H9 (cell line): ENCODE data around the gene DNAJC22. TPM values are rescaled to one million over a fixed set of nuclear protein-coding genes. Genes with fewer than 3 reads are reported as not detected.

Source experiments
- DNase-seq: peaks from one replicate; pipeline ENCODE4 v3.0.0-alpha.2; 2017
- H2AFZ ChIP-seq: one replicate; pipeline ENCODE4 v1.6.1; 2013; ENCODE audit warnings: mild to moderate bottlenecking, low read length, control low read depth, moderate library complexity
- H2AK5ac ChIP-seq: 2 replicates; pipeline ENCODE4 v1.6.1; 2013; ENCODE audit warnings: low read length, control low read depth, mixed read lengths; ENCODE audit not compliant: insufficient read length
- H2BK120ac ChIP-seq: one replicate; pipeline ENCODE4 v1.6.1; 2013; ENCODE audit warnings: low read depth, mild to moderate bottlenecking, low read length, control low read depth, inconsistent platforms; ENCODE audit not compliant: poor library complexity, severe bottlenecking
- H2BK12ac ChIP-seq: 2 replicates; pipeline ENCODE4 v1.6.1; 2013; ENCODE audit warnings: low read length, control low read depth, mixed read lengths, low read depth; ENCODE audit not compliant: insufficient read length
- H2BK15ac ChIP-seq: 2 replicates; pipeline ENCODE4 v1.6.1; 2013; ENCODE audit warnings: low read depth, low read length, control low read depth
- H2BK20ac ChIP-seq: one replicate; pipeline ENCODE4 v1.6.1; 2013; ENCODE audit warnings: low read depth, mild to moderate bottlenecking, low read length, control low read depth, inconsistent platforms; ENCODE audit not compliant: poor library complexity, severe bottlenecking
- H2BK5ac ChIP-seq: 2 replicates; pipeline ENCODE4 v1.6.1; 2013; ENCODE audit warnings: low read length, control low read depth, mixed read lengths; ENCODE audit not compliant: insufficient read length
- H3K14ac ChIP-seq: 2 replicates; pipeline ENCODE4 v1.6.1; 2013; ENCODE audit warnings: low read length, control low read depth; ENCODE audit not compliant: insufficient read depth
- H3K18ac ChIP-seq: 2 replicates; pipeline ENCODE4 v1.6.1; 2013; ENCODE audit warnings: low read depth, mild to moderate bottlenecking, mixed read lengths, low read length, control low read depth; ENCODE audit not compliant: insufficient read length
- H3K23ac ChIP-seq: 2 replicates; pipeline ENCODE4 v1.6.1; 2013; ENCODE audit warnings: low read length, control low read depth, mixed read lengths, low read depth; ENCODE audit not compliant: insufficient read length
- H3K23me2 ChIP-seq: 2 replicates; pipeline ENCODE4 v1.6.1; 2013; ENCODE audit warnings: low read depth, mild to moderate bottlenecking, mixed read lengths, low read length, control low read depth; ENCODE audit not compliant: insufficient read length, poor library complexity, severe bottlenecking
- H3K27ac ChIP-seq: 2 replicates; pipeline ENCODE4 v1.5.1; 2013; ENCODE audit warnings: low read length, control low read depth, mixed read lengths, low read depth; ENCODE audit not compliant: insufficient read length
- H3K27me3 ChIP-seq: 2 replicates; pipeline ENCODE4 v1.6.1; 2013; ENCODE audit warnings: low read length, control low read depth, inconsistent platforms; ENCODE audit not compliant: insufficient read depth
- H3K4ac ChIP-seq: 2 replicates; pipeline ENCODE4 v1.6.1; 2013; ENCODE audit warnings: low read depth, mild to moderate bottlenecking, control low read depth, inconsistent platforms, low read length, moderate library complexity
- H3K4me1 ChIP-seq: 2 replicates; pipeline ENCODE4 v1.6.1; 2013; ENCODE audit warnings: low read length, control low read depth, inconsistent platforms; ENCODE audit not compliant: insufficient read depth
- H3K4me2 ChIP-seq: 2 replicates; pipeline ENCODE4 v1.6.1; 2013; ENCODE audit warnings: low read length, control low read depth, mixed read lengths; ENCODE audit not compliant: insufficient read length, insufficient read depth
- H3K56ac ChIP-seq: 2 replicates; pipeline ENCODE4 v1.6.1; 2013; ENCODE audit warnings: low read depth, mild to moderate bottlenecking, mixed read lengths, low read length, control low read depth; ENCODE audit not compliant: insufficient read length
- H3K79me1 ChIP-seq: 2 replicates; pipeline ENCODE4 v1.6.1; 2013; ENCODE audit warnings: low read depth, mild to moderate bottlenecking, moderate library complexity, low read length, control low read depth, inconsistent platforms; ENCODE audit not compliant: insufficient read depth, poor library complexity, severe bottlenecking
- H3K79me2 ChIP-seq: 2 replicates; pipeline ENCODE4 v1.6.1; 2013; ENCODE audit warnings: low read length, control low read depth, inconsistent platforms; ENCODE audit not compliant: insufficient read depth
- H3K9ac ChIP-seq: 2 replicates; pipeline ENCODE4 v1.6.1; 2013; ENCODE audit warnings: low read length, control low read depth, mixed read lengths; ENCODE audit not compliant: insufficient read length; ENCODE audit errors: extremely low read depth
- H3K9me3 ChIP-seq: one replicate; pipeline ENCODE4 v1.6.1; 2013; ENCODE audit warnings: low read depth, low read length, inconsistent platforms; ENCODE audit not compliant: control insufficient read depth
- H3T11ph ChIP-seq: one replicate; pipeline ENCODE4 v1.6.1; 2013; ENCODE audit warnings: mild to moderate bottlenecking, low read length, control low read depth, inconsistent platforms
- H4K20me1 ChIP-seq: one replicate; pipeline ENCODE4 v1.6.1; 2013; ENCODE audit not compliant: control insufficient read depth, insufficient read length, insufficient read depth
- H4K5ac ChIP-seq: 2 replicates; pipeline ENCODE4 v1.6.1; 2013; ENCODE audit warnings: low read depth, mild to moderate bottlenecking, mixed read lengths, low read length, control low read depth; ENCODE audit not compliant: insufficient read length
- H4K8ac ChIP-seq: replicated peaks from 2 replicates; pipeline ENCODE4 v1.6.1; 2013; ENCODE audit warnings: low read length, control low read depth, mixed read lengths, low read depth; ENCODE audit not compliant: insufficient read length
- H4K91ac ChIP-seq: 2 replicates; pipeline ENCODE4 v1.6.1; 2013; ENCODE audit warnings: low read depth, mild to moderate bottlenecking, moderate library complexity, mixed read lengths, low read length, control low read depth; ENCODE audit not compliant: insufficient read length
- H3K27ac Mint-ChIP-seq, 3 experiments: 2 replicates in 2 of 3; 3 replicates in 1 of 3; pipeline ENCODE4 v1.8.0; 2020 to 2021; ENCODE audit warnings: mixed read lengths in 3 of 3, mild to moderate bottlenecking in 1 of 3, moderate library complexity in 1 of 3
- H3K27me3 Mint-ChIP-seq: 2 replicates; pipeline ENCODE4 v1.8.0; 2021; ENCODE audit warnings: low read depth, mild to moderate bottlenecking, moderate library complexity, mixed read lengths
- H3K36me3 Mint-ChIP-seq, 3 experiments: 2 replicates in 2 of 3; 3 replicates in 1 of 3; pipeline ENCODE4 v1.8.0; 2020 to 2021; ENCODE audit warnings: low read depth in 3 of 3, mixed read lengths in 3 of 3; ENCODE audit not compliant: insufficient read depth in 1 of 3
- H3K4me1 Mint-ChIP-seq, 2 experiments: 2 replicates each; pipeline ENCODE4 v1.8.0; 2020; ENCODE audit warnings: mixed read lengths in 2 of 2
- H3K4me3 Mint-ChIP-seq, 2 experiments: 2 replicates in 1 of 2; 3 replicates in 1 of 2; pipeline ENCODE4 v1.8.0; 2020 to 2021; ENCODE audit warnings: mild to moderate bottlenecking in 2 of 2, mixed read lengths in 2 of 2, moderate library complexity in 1 of 2
- H3K9me3 Mint-ChIP-seq, 2 experiments: 2 replicates in 1 of 2; 3 replicates in 1 of 2; pipeline ENCODE4 v1.8.0; 2020; ENCODE audit warnings: mild to moderate bottlenecking in 2 of 2, mixed read lengths in 2 of 2, moderate library complexity in 1 of 2
- WGBS: extraction: QIAGEN DNeasy Blood & Tissue Kit; methylation state at CpG from one replicate; pipeline ENCODE4 v1.1.7; 2013; ENCODE audit warnings: missing lambda C conversion rate, low lambda C conversion rate, mixed read lengths; ENCODE audit not compliant: insufficient read length; ENCODE audit errors: extremely low coverage; 5-methylcytosine and 5-hydroxymethylcytosine counted together
- total RNA-seq: library from RNA; stranded (reverse); gene quantifications from 2 replicates; pipeline ENCODE4 v1.2.1, GENCODE V29; 2021
- TF ChIP-seq, protein P1 (sequence below): fragments of 200-600 bp; sonication (generic); conservative IDR thresholded peaks from 3 replicates; pipeline ENCODE4 v1.8.0; 2021; ENCODE audit warnings: antibody characterized with exemption, mild to moderate bottlenecking

Gene DNAJC22
- total RNA-seq, 1 experiment from 2014 or later = 3.2 TPM

DNA sequence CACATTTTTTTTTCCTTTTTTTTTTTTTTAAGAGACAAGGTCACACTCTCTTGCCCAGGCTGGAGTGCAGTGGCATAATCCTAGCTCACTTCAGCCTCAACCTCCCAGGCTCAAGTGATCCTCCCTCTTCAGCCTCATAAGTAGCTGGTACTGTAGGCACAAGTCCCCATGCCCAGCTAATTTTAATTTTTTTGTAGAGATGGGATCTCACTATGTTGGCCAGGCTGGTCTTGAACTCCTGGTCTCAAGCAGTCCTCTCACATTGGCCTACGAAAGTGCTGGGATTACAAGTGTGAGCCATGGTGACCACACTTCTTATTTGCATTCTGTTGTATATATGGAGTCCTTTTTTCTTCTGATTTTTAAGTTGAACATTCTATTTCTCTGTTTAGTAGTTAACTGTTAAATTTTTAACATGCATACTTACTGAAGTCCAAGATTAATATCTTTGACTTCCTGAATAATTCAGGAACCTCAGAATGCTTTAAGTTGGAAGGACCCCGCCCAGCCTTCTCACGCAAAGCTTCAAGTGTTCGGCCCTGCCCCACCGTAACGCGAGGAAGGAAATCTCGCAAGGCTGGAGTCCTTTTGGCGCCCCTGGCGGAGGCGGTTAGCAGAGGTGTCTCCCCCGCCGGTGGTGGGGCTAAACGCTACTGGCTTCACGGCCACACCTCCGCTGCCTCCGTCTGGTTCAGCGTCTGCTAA is 42.1 kb downstream of the DNAJC22 start:
- H3K79me1 ChIP-seq = no peaks in the 10 kb centered on the region
- no peak overlapping the region for H2AFZ ChIP-seq
- no peak overlapping the region for H2BK120ac ChIP-seq
- no peaks in the 10 kb centered on the region for H3K79me2 ChIP-seq
- H3T11ph ChIP-seq = no peak overlapping the region
- no peak overlapping the region for H3K9ac ChIP-seq
- TF ChIP-seq, protein P1, sequence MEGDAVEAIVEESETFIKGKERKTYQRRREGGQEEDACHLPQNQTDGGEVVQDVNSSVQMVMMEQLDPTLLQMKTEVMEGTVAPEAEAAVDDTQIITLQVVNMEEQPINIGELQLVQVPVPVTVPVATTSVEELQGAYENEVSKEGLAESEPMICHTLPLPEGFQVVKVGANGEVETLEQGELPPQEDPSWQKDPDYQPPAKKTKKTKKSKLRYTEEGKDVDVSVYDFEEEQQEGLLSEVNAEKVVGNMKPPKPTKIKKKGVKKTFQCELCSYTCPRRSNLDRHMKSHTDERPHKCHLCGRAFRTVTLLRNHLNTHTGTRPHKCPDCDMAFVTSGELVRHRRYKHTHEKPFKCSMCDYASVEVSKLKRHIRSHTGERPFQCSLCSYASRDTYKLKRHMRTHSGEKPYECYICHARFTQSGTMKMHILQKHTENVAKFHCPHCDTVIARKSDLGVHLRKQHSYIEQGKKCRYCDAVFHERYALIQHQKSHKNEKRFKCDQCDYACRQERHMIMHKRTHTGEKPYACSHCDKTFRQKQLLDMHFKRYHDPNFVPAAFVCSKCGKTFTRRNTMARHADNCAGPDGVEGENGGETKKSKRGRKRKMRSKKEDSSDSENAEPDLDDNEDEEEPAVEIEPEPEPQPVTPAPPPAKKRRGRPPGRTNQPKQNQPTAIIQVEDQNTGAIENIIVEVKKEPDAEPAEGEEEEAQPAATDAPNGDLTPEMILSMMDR = peak; percentile 85
- H2BK15ac ChIP-seq = no peak overlapping the region
- Mint-ChIP-seq H3K27me3 (no peaks in the 10 kb centered on the region), H3K27ac (peak overlapping the region in 1 of 3 experiments; percentile 20; a peak in 1 of 7 replicates), H3K9me3 (no peaks in the 10 kb centered on the region), H3K4me1 (peaks cover 0 to 15% of the 10 kb centered on the region in 2 experiments; a peak in 2 of 4 replicates), H3K4me3 (peak overlapping the region in 1 of 2 experiments; percentile 47; a peak in 1 of 5 replicates), H3K36me3 (peaks cover 0 to 5% (median 1%) of the 10 kb centered on the region in 3 experiments; a peak in 3 of 7 replicates)
- no peaks in the 10 kb centered on the region for H3K9me3 ChIP-seq
- no peak overlapping the region for H3K56ac ChIP-seq
- H4K91ac ChIP-seq = no peak overlapping the region
- no peak overlapping the region for H3K23ac ChIP-seq
- H3K4me1 ChIP-seq = no peaks in the 10 kb centered on the region; the same call in 1 of the 2 replicates
- H4K5ac ChIP-seq = no peak overlapping the region
- H3K23me2 ChIP-seq = no peaks in the 10 kb centered on the region
- H4K8ac ChIP-seq = no peak overlapping the region
- no peak overlapping the region for H2AK5ac ChIP-seq
- no peak overlapping the region for H3K18ac ChIP-seq
- H2BK5ac ChIP-seq = no peak overlapping the region
- H4K20me1 ChIP-seq = no peaks in the 10 kb centered on the region
- H3K4me2 ChIP-seq = peak overlapping the region; percentile 26
- WGBS = no CpG with 5 or more reads among the region's 18 CpGs
- no peak overlapping the region for H3K14ac ChIP-seq
- H3K27ac ChIP-seq = no peak overlapping the region
- H2BK20ac ChIP-seq = no peak overlapping the region
- no peak overlapping the region for H2BK12ac ChIP-seq
- H3K27me3 ChIP-seq = no peaks in the 10 kb centered on the region
- DNase-seq = peak; percentile 93
- no peak overlapping the region for H3K4ac ChIP-seq
